ENCODE measurements around the gene AASS.

AASS gene

DNA sequence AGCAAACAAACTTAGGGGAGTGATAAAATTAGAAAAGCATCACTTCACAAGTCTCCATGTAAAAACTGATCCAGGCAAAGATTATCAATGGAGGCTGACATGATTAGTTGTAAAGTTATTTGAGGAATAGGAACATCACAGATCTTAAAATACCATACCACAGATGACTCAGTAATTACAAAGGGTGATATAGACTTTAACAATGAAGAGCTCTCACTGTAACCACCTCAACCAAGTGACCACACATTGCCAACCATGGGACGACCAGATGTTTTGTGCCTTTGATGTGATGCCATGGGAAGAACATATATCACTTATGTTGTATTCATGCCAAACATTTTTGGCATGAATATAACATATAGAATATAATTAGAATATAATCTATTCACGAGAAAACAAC, 11.7 kb downstream of the AASS start:
- Histone ChIP-seq H3K4me1 (ENCODE audit: control insufficient read depth in 1 of 2, insufficient read depth in 2 of 2, low read length in 2 of 2) (peaks cover 0 to 4% of the 10 kb centered on the region in 2 donors), H3K9ac (ENCODE audit: low read depth in 1 of 2, low read length in 2 of 2) (no peak overlapping the region), H3K36me3 (ENCODE audit: control insufficient read depth in 1 of 2, insufficient read depth in 2 of 2, low read length in 2 of 2) (no peaks in the 10 kb centered on the region), H3K27ac (ENCODE audit: low read depth, low read length) (no peak overlapping the region), H3K4me3 (ENCODE audit: low read depth in 1 of 2, low read length in 2 of 2) (no peak overlapping the region), H3K27me3 (ENCODE audit: control insufficient read depth in 1 of 2, insufficient read depth in 2 of 2, low read length in 2 of 2) (no peaks in the 10 kb centered on the region), H3K9me3 (ENCODE audit: control insufficient read depth in 1 of 2, low read length in 2 of 2) (no peaks in the 10 kb centered on the region)

DNA sequence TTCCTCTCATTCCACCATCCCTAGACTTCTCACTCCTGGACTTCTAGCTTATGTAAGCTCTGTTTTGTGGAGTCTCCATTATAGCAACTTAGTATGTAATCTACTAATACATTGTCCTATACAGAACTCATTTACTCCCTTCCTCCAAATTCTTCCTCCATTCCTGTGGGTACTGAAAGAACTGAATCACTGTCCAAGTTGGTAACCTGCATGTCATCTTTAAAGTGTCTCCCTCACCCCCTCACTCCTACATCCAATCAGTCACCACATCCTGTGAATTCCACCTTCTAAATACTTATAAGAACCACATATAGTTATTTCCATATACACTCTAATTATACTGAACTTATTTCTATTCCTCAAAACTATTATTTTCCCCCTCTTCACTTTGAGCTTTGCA, 20.3 kb downstream of the AASS start:
- no peak overlapping the region for H3K9ac ChIP-seq (ENCODE audit: low read depth in 1 of 2, low read length in 2 of 2)
- no peaks in the 10 kb centered on the region for H3K27me3 ChIP-seq (ENCODE audit: control insufficient read depth in 1 of 2, insufficient read depth in 2 of 2, low read length in 2 of 2)
- H3K9me3 ChIP-seq (ENCODE audit: control insufficient read depth in 1 of 2, low read length in 2 of 2), result no peaks in the 10 kb centered on the region
- H3K36me3 ChIP-seq (ENCODE audit: control insufficient read depth in 1 of 2, insufficient read depth in 2 of 2, low read length in 2 of 2), result no peaks in the 10 kb centered on the region
- H3K27ac ChIP-seq (ENCODE audit: low read depth, low read length), result no peak overlapping the region
- H3K4me3 ChIP-seq (ENCODE audit: low read depth in 1 of 2, low read length in 2 of 2), result no peak overlapping the region
- no peaks in the 10 kb centered on the region for H3K4me1 ChIP-seq (ENCODE audit: control insufficient read depth in 1 of 2, insufficient read depth in 2 of 2, low read length in 2 of 2)

GRCh38 chr7:122118757-122119156, 25.3 kb downstream of the AASS start:
- Histone ChIP-seq H3K9me3 (ENCODE audit: control insufficient read depth in 1 of 2, low read length in 2 of 2) (no peaks in the 10 kb centered on the region), H3K4me1 (ENCODE audit: control insufficient read depth in 1 of 2, insufficient read depth in 2 of 2, low read length in 2 of 2) (no peaks in the 10 kb centered on the region), H3K27ac (ENCODE audit: low read depth, low read length) (no peak overlapping the region), H3K27me3 (ENCODE audit: control insufficient read depth in 1 of 2, insufficient read depth in 2 of 2, low read length in 2 of 2) (no peaks in the 10 kb centered on the region), H3K9ac (ENCODE audit: low read depth in 1 of 2, low read length in 2 of 2) (no peak overlapping the region), H3K4me3 (ENCODE audit: low read depth in 1 of 2, low read length in 2 of 2) (no peak overlapping the region), H3K36me3 (ENCODE audit: control insufficient read depth in 1 of 2, insufficient read depth in 2 of 2, low read length in 2 of 2) (peaks cover 0 to 4% of the 10 kb centered on the region in 2 donors)

DNA sequence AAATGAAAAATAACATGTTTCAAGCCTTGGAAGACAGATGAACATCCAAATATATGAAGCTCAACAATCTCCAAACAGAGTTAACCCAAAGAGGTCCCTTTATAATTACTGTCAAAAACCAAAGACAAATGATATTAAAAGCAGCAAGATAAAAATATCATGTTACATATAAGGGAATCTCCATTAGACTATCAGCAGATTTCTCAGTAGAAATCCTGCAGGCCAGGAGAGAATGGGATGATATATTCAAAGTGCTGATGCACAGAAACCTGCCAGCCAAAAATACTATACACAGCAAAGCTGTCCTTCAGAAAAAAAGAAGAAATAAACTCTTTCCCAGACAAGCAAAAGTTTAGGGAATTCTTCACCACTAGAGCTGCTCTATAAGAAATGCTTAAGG, 41.0 kb downstream of the AASS start:
- H3K9ac ChIP-seq (ENCODE audit: low read depth in 1 of 2, low read length in 2 of 2), result no peak overlapping the region

DNA sequence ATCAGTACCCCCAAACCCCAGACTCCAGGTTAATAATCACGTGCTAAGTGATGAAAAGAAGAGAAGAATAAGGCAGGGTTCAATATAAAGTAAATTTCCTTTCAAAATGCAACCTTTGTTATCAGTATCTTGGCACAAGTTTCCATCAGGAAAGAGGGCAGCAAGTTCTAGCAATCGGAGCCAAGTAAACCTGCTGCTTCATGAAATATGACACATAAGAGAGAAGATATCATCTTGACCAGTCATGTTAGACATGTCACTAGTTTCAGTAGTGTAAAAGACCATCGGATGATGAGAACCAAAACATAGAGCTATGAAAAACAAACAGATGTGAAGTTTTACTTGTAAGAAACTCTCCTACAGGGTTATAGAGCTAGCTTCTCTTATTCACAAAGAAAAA, 44.0 kb downstream of the AASS start:
- no peaks in the 10 kb centered on the region for H3K36me3 ChIP-seq (ENCODE audit: control insufficient read depth in 1 of 2, insufficient read depth in 2 of 2, low read length in 2 of 2)
- no peak overlapping the region for H3K9ac ChIP-seq (ENCODE audit: low read depth in 1 of 2, low read length in 2 of 2)
- no peaks in the 10 kb centered on the region for H3K27me3 ChIP-seq (ENCODE audit: control insufficient read depth in 1 of 2, insufficient read depth in 2 of 2, low read length in 2 of 2)
- H3K4me1 ChIP-seq (ENCODE audit: control insufficient read depth in 1 of 2, insufficient read depth in 2 of 2, low read length in 2 of 2), result no peaks in the 10 kb centered on the region
- peaks cover 6 to 7% of the 10 kb centered on the region in 2 donors for H3K9me3 ChIP-seq (ENCODE audit: control insufficient read depth in 1 of 2, low read length in 2 of 2)
- no peak overlapping the region for H3K4me3 ChIP-seq (ENCODE audit: low read depth in 1 of 2, low read length in 2 of 2)
- H3K27ac ChIP-seq (ENCODE audit: low read depth, low read length), result no peak overlapping the region

More for the DNA sequence above, 41.0 kb downstream of the AASS start:
- Histone ChIP-seq H3K27ac (ENCODE audit: low read depth, low read length) (no peak overlapping the region), H3K4me3 (ENCODE audit: low read depth in 1 of 2, low read length in 2 of 2) (no peak overlapping the region), H3K27me3 (ENCODE audit: control insufficient read depth in 1 of 2, insufficient read depth in 2 of 2, low read length in 2 of 2) (no peaks in the 10 kb centered on the region), H3K36me3 (ENCODE audit: control insufficient read depth in 1 of 2, insufficient read depth in 2 of 2, low read length in 2 of 2) (no peaks in the 10 kb centered on the region), H3K9me3 (ENCODE audit: control insufficient read depth in 1 of 2, low read length in 2 of 2) (peaks cover 6 to 7% of the 10 kb centered on the region in 2 donors), H3K4me1 (ENCODE audit: control insufficient read depth in 1 of 2, insufficient read depth in 2 of 2, low read length in 2 of 2) (no peaks in the 10 kb centered on the region)

DNA sequence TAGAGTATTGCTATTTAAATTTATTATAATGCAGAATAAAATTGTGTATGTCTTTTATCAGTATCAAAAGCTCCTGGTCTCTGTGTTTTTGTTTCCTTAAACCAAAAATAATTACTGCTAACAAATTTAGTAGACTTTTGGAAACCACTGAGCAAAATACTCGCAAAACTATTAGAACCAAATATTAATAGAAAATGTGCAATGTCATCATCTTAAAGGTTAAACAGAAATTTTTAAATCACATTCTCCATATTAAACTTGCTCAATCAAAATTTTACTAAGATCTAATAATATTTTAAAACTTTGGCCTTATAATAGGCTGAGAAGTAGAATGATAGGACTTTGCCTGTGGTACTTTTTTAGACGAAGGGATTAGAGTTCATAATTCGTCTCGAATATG, 48.4 kb downstream of the AASS start:
- Histone ChIP-seq H3K9ac (ENCODE audit: low read depth in 1 of 2, low read length in 2 of 2) (no peak overlapping the region), H3K9me3 (ENCODE audit: control insufficient read depth in 1 of 2, low read length in 2 of 2) (no peaks in the 10 kb centered on the region), H3K4me1 (ENCODE audit: control insufficient read depth in 1 of 2, insufficient read depth in 2 of 2, low read length in 2 of 2) (no peaks in the 10 kb centered on the region), H3K27ac (ENCODE audit: low read depth, low read length) (no peak overlapping the region), H3K36me3 (ENCODE audit: control insufficient read depth in 1 of 2, insufficient read depth in 2 of 2, low read length in 2 of 2) (no peaks in the 10 kb centered on the region), H3K27me3 (ENCODE audit: control insufficient read depth in 1 of 2, insufficient read depth in 2 of 2, low read length in 2 of 2) (no peaks in the 10 kb centered on the region), H3K4me3 (ENCODE audit: low read depth in 1 of 2, low read length in 2 of 2) (no peak overlapping the region)

DNA sequence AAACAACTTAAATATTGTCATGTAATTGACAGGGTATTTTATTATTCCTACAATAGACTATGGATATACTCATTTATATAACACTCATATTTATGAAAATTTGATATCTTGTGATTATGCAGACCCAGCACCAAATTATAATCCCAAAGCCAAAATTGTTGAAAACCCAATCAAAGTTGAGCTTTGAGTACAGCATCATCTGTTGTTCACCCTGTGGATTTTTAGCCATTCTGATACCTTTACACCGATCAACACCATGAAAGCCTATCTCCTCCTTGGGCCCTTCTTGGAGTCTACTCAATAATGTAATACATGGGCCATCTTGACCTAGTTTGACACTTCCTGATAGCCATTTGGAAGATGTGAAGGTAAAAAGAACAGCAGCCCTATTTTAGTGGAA, 49.5 kb downstream of the AASS start:
- Histone ChIP-seq H3K4me1 (ENCODE audit: control insufficient read depth in 1 of 2, insufficient read depth in 2 of 2, low read length in 2 of 2) (no peaks in the 10 kb centered on the region), H3K36me3 (ENCODE audit: control insufficient read depth in 1 of 2, insufficient read depth in 2 of 2, low read length in 2 of 2) (no peaks in the 10 kb centered on the region), H3K4me3 (ENCODE audit: low read depth in 1 of 2, low read length in 2 of 2) (no peak overlapping the region), H3K9ac (ENCODE audit: low read depth in 1 of 2, low read length in 2 of 2) (no peak overlapping the region), H3K27ac (ENCODE audit: low read depth, low read length) (no peak overlapping the region), H3K27me3 (ENCODE audit: control insufficient read depth in 1 of 2, insufficient read depth in 2 of 2, low read length in 2 of 2) (no peaks in the 10 kb centered on the region), H3K9me3 (ENCODE audit: control insufficient read depth in 1 of 2, low read length in 2 of 2) (no peaks in the 10 kb centered on the region)

GRCh38 chr7:122092964-122093797, 50.9 kb downstream of the AASS start:
- no peak overlapping the region for H3K9ac ChIP-seq (ENCODE audit: low read depth in 1 of 2, low read length in 2 of 2)
- H3K27ac ChIP-seq (ENCODE audit: low read depth, low read length), result no peak overlapping the region
- H3K4me1 ChIP-seq (ENCODE audit: control insufficient read depth in 1 of 2, insufficient read depth in 2 of 2, low read length in 2 of 2), result no peaks in the 10 kb centered on the region
- H3K9me3 ChIP-seq (ENCODE audit: control insufficient read depth in 1 of 2, low read length in 2 of 2), result no peaks in the 10 kb centered on the region
- no peaks in the 10 kb centered on the region for H3K27me3 ChIP-seq (ENCODE audit: control insufficient read depth in 1 of 2, insufficient read depth in 2 of 2, low read length in 2 of 2)
- H3K4me3 ChIP-seq (ENCODE audit: low read depth in 1 of 2, low read length in 2 of 2), result no peak overlapping the region
- H3K36me3 ChIP-seq (ENCODE audit: control insufficient read depth in 1 of 2, insufficient read depth in 2 of 2, low read length in 2 of 2), result no peaks in the 10 kb centered on the region

DNA sequence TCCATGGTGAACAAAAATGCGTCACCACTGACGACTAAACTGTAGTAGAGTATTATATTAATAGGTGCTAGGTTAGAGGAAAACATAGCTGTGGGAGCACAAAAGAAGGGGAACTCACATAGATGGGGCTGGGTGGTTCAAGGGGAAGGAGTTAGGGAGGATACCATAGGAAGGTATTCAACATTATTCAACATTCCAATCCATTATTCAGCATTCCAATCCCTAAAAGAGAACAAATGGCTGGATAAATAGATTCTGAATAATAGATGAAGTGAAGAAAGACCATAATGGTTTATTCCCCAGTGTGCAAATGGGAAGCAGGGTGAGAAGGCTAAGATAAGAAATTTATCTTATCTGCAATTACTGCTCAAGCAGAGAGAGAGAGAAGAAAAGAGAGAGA, 61.4 kb downstream of the AASS start:
- H3K27ac ChIP-seq (ENCODE audit: low read depth, low read length), result no peak overlapping the region
- H3K27me3 ChIP-seq (ENCODE audit: control insufficient read depth in 1 of 2, insufficient read depth in 2 of 2, low read length in 2 of 2), result no peaks in the 10 kb centered on the region
- peaks cover 0 to 2% of the 10 kb centered on the region in 2 donors for H3K36me3 ChIP-seq (ENCODE audit: control insufficient read depth in 1 of 2, insufficient read depth in 2 of 2, low read length in 2 of 2)
- no peaks in the 10 kb centered on the region for H3K9me3 ChIP-seq (ENCODE audit: control insufficient read depth in 1 of 2, low read length in 2 of 2)
- no peaks in the 10 kb centered on the region for H3K4me1 ChIP-seq (ENCODE audit: control insufficient read depth in 1 of 2, insufficient read depth in 2 of 2, low read length in 2 of 2)
- no peak overlapping the region for H3K4me3 ChIP-seq (ENCODE audit: low read depth in 1 of 2, low read length in 2 of 2)
- no peak overlapping the region for H3K9ac ChIP-seq (ENCODE audit: low read depth in 1 of 2, low read length in 2 of 2)

GRCh38 chr7:122082160-122082559, 61.9 kb downstream of the AASS start:
- Histone ChIP-seq H3K27me3 (ENCODE audit: control insufficient read depth in 1 of 2, insufficient read depth in 2 of 2, low read length in 2 of 2) (no peaks in the 10 kb centered on the region), H3K9ac (ENCODE audit: low read depth in 1 of 2, low read length in 2 of 2) (no peak overlapping the region), H3K4me3 (ENCODE audit: low read depth in 1 of 2, low read length in 2 of 2) (no peak overlapping the region), H3K27ac (ENCODE audit: low read depth, low read length) (no peak overlapping the region), H3K4me1 (ENCODE audit: control insufficient read depth in 1 of 2, insufficient read depth in 2 of 2, low read length in 2 of 2) (no peaks in the 10 kb centered on the region), H3K36me3 (ENCODE audit: control insufficient read depth in 1 of 2, insufficient read depth in 2 of 2, low read length in 2 of 2) (peaks cover 0 to 6% of the 10 kb centered on the region in 2 donors), H3K9me3 (ENCODE audit: control insufficient read depth in 1 of 2, low read length in 2 of 2) (no peaks in the 10 kb centered on the region)

All from duodenal mucosa (tissue), 2 donors.